ENCODE measurements around the gene CD244.
"Not testable (repeated sequence)": the region's sequence is repeated elsewhere in the genome, so short reads cannot be mapped to it uniquely, and the experiment has no call there.

- TF ChIP-seq CTCF (IDR thresholded peaks at IDR 0.05); ZFX (IDR thresholded peaks at IDR 0.05; ENCODE audit: borderline replicate concordance): not testable (repeated sequence)
These were observed 12.9 kb upstream of the CD244 start for GRCh38 chr1:160875591-160875990.

All from 22Rv1 (cell line).